AG04450 (cell line): Measurements from ENCODE around the gene FAM184B. TPM values are rescaled to one million over a fixed set of nuclear protein-coding genes. Genes with fewer than 3 reads are reported as not detected.

Source experiments
- CTCF ChIA-PET: fragments of 300-600, 350-600 bp; formaldehyde crosslinking; extraction: SDS; loops from one replicate; lab custom pipeline; 2022; ENCODE audit warnings: antibody characterized with exemption, inconsistent platforms; lab: Charles Lee
- POLR2A ChIA-PET: fragments of 350-600 bp; formaldehyde crosslinking; extraction: SDS; loops from one replicate; lab custom pipeline; 2021; ENCODE audit warnings: antibody characterized with exemption, inconsistent platforms; lab: Yijun Ruan, JAX
- DNase-seq: peaks from one replicate; pipeline ENCODE4 v3.0.0-alpha.2; 2011; ENCODE audit warnings: low read depth, low spot score
- H3K27ac ChIP-seq: one replicate; pipeline ENCODE4 v1.5.1; 2012; ENCODE audit warnings: low read depth, low read length, control low read depth
- H3K27me3 ChIP-seq: one replicate; pipeline ENCODE4 v1.6.0; 2012; ENCODE audit warnings: low read length; ENCODE audit not compliant: control insufficient read depth, insufficient read depth
- H3K4me3 ChIP-seq: 2 replicates; pipeline ENCODE4 v1.5.1; 2011; ENCODE audit warnings: mild to moderate bottlenecking, low read depth, low read length, control low read depth
- H3K9me3 ChIP-seq: 2 replicates; pipeline ENCODE4 v1.5.1; 2012; ENCODE audit warnings: low read length; ENCODE audit not compliant: control insufficient read depth, insufficient read depth
- polyA plus RNA-seq: library from polyadenylated mRNA; depleted of rRNA; stranded (reverse); fragments of >200 nt; gene quantifications from 2 replicates; pipeline ENCODE4 v1.2.3, GENCODE V29; 2011
- TF ChIP-seq, protein P1 (sequence below): IDR thresholded peaks from 2 replicates; pipeline ENCODE4 v1.5.1; 2011; ENCODE audit warnings: low read depth, low read length, control low read depth, inconsistent platforms

Gene FAM184B
- polyA plus RNA-seq, 1 experiment = 0.09 TPM

DNA sequence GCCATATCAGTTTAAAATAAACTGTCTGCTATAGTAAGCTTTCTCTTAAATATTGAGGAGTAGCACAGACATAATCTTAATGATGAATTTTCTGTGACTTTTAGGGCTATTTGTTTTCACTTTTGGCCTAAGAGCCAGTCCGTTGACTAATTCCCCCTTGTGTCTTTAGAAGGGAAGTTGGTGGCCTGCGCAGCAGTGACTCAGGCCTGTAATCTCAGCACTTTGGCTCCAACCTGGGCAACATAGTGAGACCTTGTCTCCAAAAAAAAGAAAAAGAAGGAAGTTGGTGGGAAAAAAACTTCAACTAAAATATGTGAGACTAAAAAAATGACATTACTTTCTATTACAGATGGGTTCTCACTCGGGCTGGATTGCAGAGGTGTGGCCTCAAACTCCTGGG, 32.7 kb upstream of the FAM184B start:
- Histone ChIP-seq H3K9me3 (0 out of 2 replicates have a peak, but pooled peaks cover 2% of the 10 kb centered on the region), H3K4me3 (no peak overlapping the region), H3K27me3 (no peaks in the 10 kb centered on the region), H3K27ac (no peak overlapping the region)
- POLR2A ChIA-PET = no interaction called here
- no peak for DNase-seq
- CTCF ChIA-PET = no interaction called here
- TF ChIP-seq, protein P1, sequence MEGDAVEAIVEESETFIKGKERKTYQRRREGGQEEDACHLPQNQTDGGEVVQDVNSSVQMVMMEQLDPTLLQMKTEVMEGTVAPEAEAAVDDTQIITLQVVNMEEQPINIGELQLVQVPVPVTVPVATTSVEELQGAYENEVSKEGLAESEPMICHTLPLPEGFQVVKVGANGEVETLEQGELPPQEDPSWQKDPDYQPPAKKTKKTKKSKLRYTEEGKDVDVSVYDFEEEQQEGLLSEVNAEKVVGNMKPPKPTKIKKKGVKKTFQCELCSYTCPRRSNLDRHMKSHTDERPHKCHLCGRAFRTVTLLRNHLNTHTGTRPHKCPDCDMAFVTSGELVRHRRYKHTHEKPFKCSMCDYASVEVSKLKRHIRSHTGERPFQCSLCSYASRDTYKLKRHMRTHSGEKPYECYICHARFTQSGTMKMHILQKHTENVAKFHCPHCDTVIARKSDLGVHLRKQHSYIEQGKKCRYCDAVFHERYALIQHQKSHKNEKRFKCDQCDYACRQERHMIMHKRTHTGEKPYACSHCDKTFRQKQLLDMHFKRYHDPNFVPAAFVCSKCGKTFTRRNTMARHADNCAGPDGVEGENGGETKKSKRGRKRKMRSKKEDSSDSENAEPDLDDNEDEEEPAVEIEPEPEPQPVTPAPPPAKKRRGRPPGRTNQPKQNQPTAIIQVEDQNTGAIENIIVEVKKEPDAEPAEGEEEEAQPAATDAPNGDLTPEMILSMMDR = no peak

DNA sequence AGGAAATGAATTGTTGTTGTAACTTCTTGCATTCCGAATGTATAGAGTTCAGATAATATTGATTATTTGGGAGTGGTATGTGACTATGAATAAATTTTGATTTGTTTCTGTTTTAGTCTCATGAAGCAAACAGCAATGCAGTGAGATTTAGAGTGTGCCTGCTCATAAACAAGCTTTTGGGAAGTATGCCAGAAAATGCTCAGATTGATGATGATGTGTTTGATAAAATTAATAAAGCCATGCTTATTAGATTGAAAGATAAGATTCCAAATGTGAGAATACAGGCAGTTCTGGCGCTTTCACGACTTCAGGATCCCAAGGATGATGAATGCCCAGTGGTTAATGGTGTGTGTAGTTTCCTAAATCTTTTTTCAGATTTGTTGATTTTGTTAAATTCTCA, 31.4 kb upstream of the FAM184B start:
- ChIA-PET CTCF (no interaction called here), POLR2A (no interaction called here)
- Histone ChIP-seq H3K27ac (no peak overlapping the region), H3K9me3 (0 out of 2 replicates have a peak, but pooled peaks cover 2% of the 10 kb centered on the region), H3K4me3 (peak overlapping the region; percentile 11; the same call in 1 of the 2 replicates), H3K27me3 (no peaks in the 10 kb centered on the region)
- DNase-seq = no peak
- TF ChIP-seq, protein P1 = no peak

DNA sequence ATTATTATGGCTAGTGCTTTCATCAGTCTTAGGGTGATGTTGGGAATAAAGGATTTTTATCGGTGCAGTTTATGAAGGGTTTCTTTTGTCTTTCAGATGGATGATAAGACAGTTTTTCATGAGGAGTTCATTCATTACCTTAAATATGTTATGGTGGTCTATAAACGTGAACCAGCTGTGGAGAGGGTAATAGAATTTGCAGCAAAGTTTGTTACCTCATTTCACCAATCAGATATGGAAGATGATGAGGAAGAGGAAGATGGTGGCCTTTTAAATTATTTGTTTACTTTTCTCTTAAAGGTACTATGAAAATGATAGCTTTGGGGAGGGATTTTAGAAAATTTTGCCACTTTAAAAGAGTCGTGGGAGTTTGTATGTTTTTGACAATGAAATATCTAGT, 30.7 kb upstream of the FAM184B start:
- H3K9me3 ChIP-seq = 0 out of 2 replicates have a peak, but pooled peaks cover 2% of the 10 kb centered on the region
- no peaks in the 10 kb centered on the region for H3K27me3 ChIP-seq
- TF ChIP-seq, protein P1 = no peak
- ChIA-PET CTCF (no interaction called here), POLR2A (no interaction called here)
- no peak overlapping the region for H3K27ac ChIP-seq
- DNase-seq = no peak
- H3K4me3 ChIP-seq = peak overlapping the region; percentile 90

DNA sequence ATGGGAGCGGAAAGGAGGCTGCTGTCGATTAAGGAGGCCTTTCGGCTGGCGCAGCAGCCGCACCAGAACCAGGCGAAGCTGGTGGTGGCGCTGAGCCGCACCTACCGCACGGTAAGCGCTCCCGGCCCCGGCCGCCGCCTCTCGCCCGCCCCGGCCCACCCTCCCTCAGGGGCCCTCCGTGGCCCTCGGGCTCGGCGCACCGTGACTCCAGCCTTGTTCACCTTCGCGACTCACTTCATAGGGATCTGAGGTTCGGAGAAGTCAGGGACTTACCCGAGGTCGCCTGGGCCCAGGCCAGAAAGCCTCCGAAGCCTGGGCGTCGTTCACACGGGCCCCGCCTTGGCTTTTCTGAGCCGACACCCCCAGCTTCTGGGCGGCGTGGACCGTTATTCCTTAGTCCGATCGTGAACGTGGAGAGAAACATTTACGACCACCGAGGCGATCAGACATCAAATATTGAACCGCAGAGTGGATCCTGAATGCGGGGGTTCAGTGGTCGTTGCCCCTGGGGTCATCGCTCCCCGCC, 29.7 kb upstream of the FAM184B start:
- CTCF ChIA-PET = interaction anchor here (7.0 kb wide), 1 partner anchor 262 kb away, joined by 98 read pairs; no protein-coding TSS in a partner anchor
- Histone ChIP-seq H3K9me3 (0 out of 2 replicates have a peak, but pooled peaks cover 2% of the 10 kb centered on the region), H3K4me3 (peak overlapping the region; percentile 90), H3K27me3 (no peaks in the 10 kb centered on the region), H3K27ac (no peak overlapping the region)
- TF ChIP-seq, protein P1 = no peak
- no peak for DNase-seq
- POLR2A ChIA-PET = interaction anchor here (0.6 to 1.6 kb wide), 3 partner anchors 60 to 197 kb away, joined by 6 to 7 read pairs (median 6); partner anchors contain the start of gene MED28
